ENCODE measurements around the gene BBX. TPM values are rescaled to one million over a fixed set of nuclear protein-coding genes. Genes with fewer than 3 reads are reported as not detected.
A peak's percentile ranks its signal among the peaks of the same experiment; 100 is the strongest.

BBX gene
- polyA plus RNA-seq, 6 donors from 2014 or later = 124 to 158 (median 139) TPM

GRCh38 chr3:107592073-107592472 is 69.3 kb downstream of the BBX start:
- Mint-ChIP-seq H3K27me3 (no peaks in the 10 kb centered on the region), H3K9me3 (peaks cover 0 to 1% (median 0%) of the 10 kb centered on the region in 7 donors), H3K36me3 (no peaks in the 10 kb centered on the region), H3K27ac (peak overlapping the region in 3 of 6 donors; percentile 54 to 75 (median 69)), H3K4me1 (peaks cover 34 to 56% (median 39%) of the 10 kb centered on the region in 3 donors), H3K4me3 (no peak overlapping the region)
- no peak for ATAC-seq (ENCODE audit: low read depth in 2 of 2)
- no peak for DNase-seq

GRCh38 chr3:107594870-107595269 is 72.1 kb downstream of the BBX start:
- DNase-seq = no peak
- H3K9me3 Mint-ChIP-seq = no peaks in the 10 kb centered on the region
- H3K4me3 Mint-ChIP-seq = no peak overlapping the region
- ATAC-seq (ENCODE audit: low read depth in 2 of 2) = no peak
- peak overlapping the region in 3 of 6 donors; percentile 33 to 76 (median 53) for H3K27ac Mint-ChIP-seq
- peaks cover 37 to 60% (median 47%) of the 10 kb centered on the region in 3 donors for H3K4me1 Mint-ChIP-seq
- no peaks in the 10 kb centered on the region for H3K36me3 Mint-ChIP-seq
- H3K27me3 Mint-ChIP-seq = no peaks in the 10 kb centered on the region

GRCh38 chr3:107596639-107597038 is 73.9 kb downstream of the BBX start:
- DNase-seq (no peak), ATAC-seq (ENCODE audit: low read depth in 2 of 2) (no peak)
- peak overlapping the region in 2 of 6 donors; percentile 23 to 24 for H3K27ac Mint-ChIP-seq
- H3K4me1 Mint-ChIP-seq = peaks cover 45 to 74% (median 52%) of the 10 kb centered on the region in 3 donors
- no peak overlapping the region for H3K4me3 Mint-ChIP-seq
- H3K9me3 Mint-ChIP-seq = no peaks in the 10 kb centered on the region
- H3K36me3 Mint-ChIP-seq = no peaks in the 10 kb centered on the region
- H3K27me3 Mint-ChIP-seq = no peaks in the 10 kb centered on the region

GRCh38 chr3:107598926-107599771 is 76.4 kb downstream of the BBX start:
- Mint-ChIP-seq H3K9me3 (peaks cover 0 to 2% (median 0%) of the 10 kb centered on the region in 7 donors), H3K4me1 (peaks cover 48 to 62% (median 59%) of the 10 kb centered on the region in 3 donors), H3K27ac (peak overlapping the region; percentile 31 to 92 (median 68)), H3K36me3 (peaks cover 6 to 7% of the 10 kb centered on the region in 2 donors), H3K27me3 (no peaks in the 10 kb centered on the region), H3K4me3 (peak overlapping the region; percentile 63 to 91 (median 81))
- ATAC-seq (ENCODE audit: low read depth in 2 of 2) (peak; percentile 95), DNase-seq (peak; percentile 30)

GRCh38 chr3:107599772-107600145 is 77.0 kb downstream of the BBX start:
- no peak for DNase-seq
- Mint-ChIP-seq H3K9me3 (peaks cover 0 to 2% (median 0%) of the 10 kb centered on the region in 7 donors), H3K4me3 (peak overlapping the region; percentile 63 to 91 (median 81)), H3K4me1 (peaks cover 51 to 62% (median 59%) of the 10 kb centered on the region in 3 donors), H3K27me3 (no peaks in the 10 kb centered on the region), H3K27ac (peak overlapping the region; percentile 7 to 92 (median 69)), H3K36me3 (peaks cover 6 to 7% of the 10 kb centered on the region in 2 donors)
- ATAC-seq (ENCODE audit: low read depth in 2 of 2) = no peak

- Mint-ChIP-seq H3K9me3 (peaks cover 0 to 2% (median 0%) of the 10 kb centered on the region in 7 donors), H3K4me3 (peak overlapping the region in 3 of 8 donors; percentile 13 to 77 (median 36)), H3K27me3 (no peaks in the 10 kb centered on the region), H3K27ac (peak overlapping the region in 5 of 6 donors; percentile 32 to 77 (median 59)), H3K4me1 (peaks cover 48 to 56% (median 54%) of the 10 kb centered on the region in 3 donors), H3K36me3 (peaks cover 6 to 7% of the 10 kb centered on the region in 2 donors)
- ATAC-seq (ENCODE audit: low read depth in 2 of 2) (no peak), DNase-seq (no peak)
Observed at GRCh38 chr3:107600780-107601179, 78.0 kb downstream of the BBX start.

GRCh38 chr3:107604057-107604822 is 81.5 kb downstream of the BBX start:
- no peak overlapping the region for H3K4me3 Mint-ChIP-seq
- no peak for DNase-seq
- ATAC-seq (ENCODE audit: low read depth in 2 of 2) = no peak
- no peaks in the 10 kb centered on the region for H3K27me3 Mint-ChIP-seq
- H3K27ac Mint-ChIP-seq = peak overlapping the region in 2 of 6 donors; percentile 5 to 25
- H3K36me3 Mint-ChIP-seq = peaks cover 28 to 30% of the 10 kb centered on the region in 2 donors
- peaks cover 3 to 19% (median 15%) of the 10 kb centered on the region in 7 donors for H3K9me3 Mint-ChIP-seq
- H3K4me1 Mint-ChIP-seq = peaks cover 37 to 52% (median 38%) of the 10 kb centered on the region in 3 donors

GRCh38 chr3:107611775-107612469 is 89.2 kb downstream of the BBX start:
- Mint-ChIP-seq H3K27me3 (no peaks in the 10 kb centered on the region), H3K27ac (peak overlapping the region in 2 of 6 donors; percentile 9 to 48), H3K36me3 (peaks cover 52 to 56% of the 10 kb centered on the region in 2 donors), H3K4me1 (peaks cover 29 to 44% (median 42%) of the 10 kb centered on the region in 3 donors), H3K9me3 (peaks cover 12 to 51% (median 42%) of the 10 kb centered on the region in 7 donors), H3K4me3 (peak overlapping the region in 3 of 8 donors; percentile 18 to 54 (median 36))
- DNase-seq (no peak), ATAC-seq (ENCODE audit: low read depth in 2 of 2) (no peak)

- H3K4me3 Mint-ChIP-seq = peak overlapping the region in 1 of 8 donors; percentile 48
- H3K9me3 Mint-ChIP-seq = peaks cover 8 to 48% (median 41%) of the 10 kb centered on the region in 7 donors
- H3K27ac Mint-ChIP-seq = no peak overlapping the region
- no peaks in the 10 kb centered on the region for H3K27me3 Mint-ChIP-seq
- ATAC-seq (ENCODE audit: low read depth in 2 of 2) (no peak), DNase-seq (no peak)
- H3K36me3 Mint-ChIP-seq = peaks cover 46 to 48% of the 10 kb centered on the region in 2 donors
- H3K4me1 Mint-ChIP-seq = peaks cover 34 to 44% (median 44%) of the 10 kb centered on the region in 3 donors
Observed at GRCh38 chr3:107612664-107613084, 89.9 kb downstream of the BBX start.

- H3K9me3 Mint-ChIP-seq = no peaks in the 10 kb centered on the region
- peak overlapping the region in 2 of 6 donors; percentile 8 to 27 for H3K27ac Mint-ChIP-seq
- no peak overlapping the region for H3K4me3 Mint-ChIP-seq
- H3K4me1 Mint-ChIP-seq = peaks cover 63 to 85% (median 63%) of the 10 kb centered on the region in 3 donors
- no peak for DNase-seq
- no peaks in the 10 kb centered on the region for H3K36me3 Mint-ChIP-seq
- H3K27me3 Mint-ChIP-seq = no peaks in the 10 kb centered on the region
- no peak for ATAC-seq (ENCODE audit: low read depth in 2 of 2)
Observed at GRCh38 chr3:107619549-107619948, 96.8 kb downstream of the BBX start.

GRCh38 chr3:107620534-107620933 is 97.8 kb downstream of the BBX start:
- Mint-ChIP-seq H3K9me3 (no peaks in the 10 kb centered on the region), H3K4me3 (peak overlapping the region in 4 of 8 donors; percentile 7 to 70 (median 22)), H3K27me3 (no peaks in the 10 kb centered on the region), H3K36me3 (no peaks in the 10 kb centered on the region), H3K4me1 (peaks cover 57 to 75% (median 65%) of the 10 kb centered on the region in 3 donors), H3K27ac (peak overlapping the region in 5 of 6 donors; percentile 15 to 90 (median 57))
- DNase-seq (no peak), ATAC-seq (ENCODE audit: low read depth in 2 of 2) (no peak)

- ATAC-seq (ENCODE audit: low read depth in 2 of 2) (no peak), DNase-seq (no peak)
Observed at GRCh38 chr3:107621465-107621864, 98.7 kb downstream of the BBX start.

More at GRCh38 chr3:107621465-107621864, 98.7 kb downstream of the BBX start:
- Mint-ChIP-seq H3K9me3 (no peaks in the 10 kb centered on the region), H3K27me3 (no peaks in the 10 kb centered on the region), H3K27ac (peak overlapping the region in 2 of 6 donors; percentile 4 to 24), H3K4me3 (no peak overlapping the region), H3K36me3 (no peaks in the 10 kb centered on the region), H3K4me1 (peaks cover 54 to 75% (median 65%) of the 10 kb centered on the region in 3 donors)

Data from naive B cell (primary cell).